ENCODE results near the gene ZNF750. TPM values are rescaled to one million over a fixed set of nuclear protein-coding genes. Genes with fewer than 3 reads are reported as not detected.
A peak's percentile ranks its signal among the peaks of the same experiment; 100 is the strongest.

ZNF750 gene
- total RNA-seq, 1 experiment from 2014 or later, result not detected

- peak; percentile 77 for DNase-seq (ENCODE audit: low read depth)
These were observed 19.9 kb upstream of the ZNF750 start for GRCh38 chr17:82859431-82860403.

- DNase-seq (ENCODE audit: low read depth), result no peak
These were observed 18.7 kb upstream of the ZNF750 start for GRCh38 chr17:82858376-82859126.

GRCh38 chr17:82856361-82856760 is 16.5 kb upstream of the ZNF750 start:
- DNase-seq (ENCODE audit: low read depth), result no peak

- DNase-seq (ENCODE audit: low read depth), result no peak
These were observed 14.4 kb upstream of the ZNF750 start for GRCh38 chr17:82854226-82854625.

GRCh38 chr17:82851381-82851780 is 11.6 kb upstream of the ZNF750 start:
- DNase-seq (ENCODE audit: low read depth), result no peak

- no peak for DNase-seq (ENCODE audit: low read depth)
These were observed 9.5 kb upstream of the ZNF750 start for GRCh38 chr17:82849076-82849945.

GRCh38 chr17:82848022-82848592 is 8.3 kb upstream of the ZNF750 start:
- DNase-seq (ENCODE audit: low read depth), result peak; percentile 56

GRCh38 chr17:82846061-82846691 is 6.4 kb upstream of the ZNF750 start:
- no peak for DNase-seq (ENCODE audit: low read depth)

- DNase-seq (ENCODE audit: low read depth), result no peak
These were observed 5.5 kb upstream of the ZNF750 start for GRCh38 chr17:82845163-82845807.

GRCh38 chr17:82844796-82845162 is 5.0 kb upstream of the ZNF750 start:
- DNase-seq (ENCODE audit: low read depth), result no peak

- no peak for DNase-seq (ENCODE audit: low read depth)
These were observed 4.3 kb upstream of the ZNF750 start for GRCh38 chr17:82843904-82844680.

GRCh38 chr17:82841921-82842596 is 2.2 kb upstream of the ZNF750 start:
- no peak for DNase-seq (ENCODE audit: low read depth)

GRCh38 chr17:82840431-82840831 is 609 bp upstream of the ZNF750 start:
- no peak for DNase-seq (ENCODE audit: low read depth)

- peak; percentile 34 for DNase-seq (ENCODE audit: low read depth)
These were observed 1.3 kb downstream of the ZNF750 start for GRCh38 chr17:82838386-82839063.

- no peak for DNase-seq (ENCODE audit: low read depth)
These were observed 2.1 kb downstream of the ZNF750 start for GRCh38 chr17:82837586-82838320.

GRCh38 chr17:82836823-82837357 is 2.9 kb downstream of the ZNF750 start:
- DNase-seq (ENCODE audit: low read depth), result peak; percentile 96
